GM19372 (cell line): ENCODE measurements around the gene IL11RA.
"Not testable (repeated sequence)": the region's sequence is repeated elsewhere in the genome, so short reads cannot be mapped to it uniquely, and the experiment has no call there.

Experiments used
- ATAC-seq: cut with Tn5 transposase; IDR thresholded peaks from one replicate; pipeline ENCODE4 v1.9.1; 2021; ENCODE audit warnings: mild to moderate bottlenecking, low read depth, moderate library complexity; ENCODE audit not compliant: unreplicated experiment

The IL11RA gene

GRCh38 chr9:34628656-34629490 is 23.1 kb upstream of the IL11RA start, which contains the start of gene ARID3C:
TSS of gene ARID3C (minus strand) at chr9:34629066. CDS start at chr9:34628014, 1,052 bp downstream.
- ATAC-seq, result no peak

- ATAC-seq, result no peak
These were observed 22.5 kb upstream of the IL11RA start for GRCh38 chr9:34629491-34629808.

- ATAC-seq, result no peak
These were observed 21.4 kb upstream of the IL11RA start for GRCh38 chr9:34630402-34631154.

GRCh38 chr9:34633166-34633565 is 18.8 kb upstream of the IL11RA start:
- ATAC-seq, result no peak

- no peak for ATAC-seq
These were observed 18.0 kb upstream of the IL11RA start for GRCh38 chr9:34633851-34634550.

GRCh38 chr9:34634551-34635248 is 17.3 kb upstream of the IL11RA start:
- ATAC-seq, result no peak

GRCh38 chr9:34635556-34635955 is 16.4 kb upstream of the IL11RA start:
- ATAC-seq, result no peak

GRCh38 chr9:34636791-34637355 is 15.1 kb upstream of the IL11RA start:
- no peak for ATAC-seq

- peak; percentile 83 for ATAC-seq
These were observed 14.4 kb upstream of the IL11RA start, which contains the start of gene SIGMAR1 for GRCh38 chr9:34637356-34638137. TSS of gene SIGMAR1 (minus strand) at chr9:34637787. CDS start at chr9:34637697, 90 bp downstream.

- no peak for ATAC-seq
These were observed 13.9 kb upstream of the IL11RA start for GRCh38 chr9:34638138-34638445.

- ATAC-seq, result not testable (repeated sequence)
These were observed 12.7 kb upstream of the IL11RA start for GRCh38 chr9:34639322-34639721.

GRCh38 chr9:34642679-34643078 is 9.3 kb upstream of the IL11RA start:
- ATAC-seq, result no peak

- ATAC-seq, result no peak
These were observed 7.1 kb upstream of the IL11RA start for GRCh38 chr9:34644766-34645314.

GRCh38 chr9:34646211-34647083 is 5.5 kb upstream of the IL11RA start, which contains the start of gene GALT:
TSS of gene GALT (plus strand) at chr9:34646675. CDS start at chr9:34646705, 30 bp downstream.
- peak; percentile 82 for ATAC-seq

- ATAC-seq, result no peak
These were observed 4.9 kb upstream of the IL11RA start for GRCh38 chr9:34647084-34647403.

- ATAC-seq, result no peak
These were observed 4.3 kb upstream of the IL11RA start for GRCh38 chr9:34647651-34648050.

GRCh38 chr9:34648673-34649072 is 3.3 kb upstream of the IL11RA start:
- no peak for ATAC-seq

- no peak for ATAC-seq
These were observed 1.2 kb upstream of the IL11RA start for GRCh38 chr9:34650816-34651215.
